H9 (cell line): ENCODE data around the gene ROBO2. TPM values are rescaled to one million over a fixed set of nuclear protein-coding genes. Genes with fewer than 3 reads are reported as not detected.

Experiments
- DNase-seq: peaks from one replicate; pipeline ENCODE4 v3.0.0-alpha.2; 2017
- H2AFZ ChIP-seq: one replicate; pipeline ENCODE4 v1.6.1; 2013; ENCODE audit warnings: mild to moderate bottlenecking, low read length, control low read depth, moderate library complexity
- H2AK5ac ChIP-seq: 2 replicates; pipeline ENCODE4 v1.6.1; 2013; ENCODE audit warnings: low read length, control low read depth, mixed read lengths; ENCODE audit not compliant: insufficient read length
- H2BK120ac ChIP-seq: one replicate; pipeline ENCODE4 v1.6.1; 2013; ENCODE audit warnings: low read depth, mild to moderate bottlenecking, low read length, control low read depth, inconsistent platforms; ENCODE audit not compliant: poor library complexity, severe bottlenecking
- H2BK12ac ChIP-seq: 2 replicates; pipeline ENCODE4 v1.6.1; 2013; ENCODE audit warnings: low read length, control low read depth, mixed read lengths, low read depth; ENCODE audit not compliant: insufficient read length
- H2BK15ac ChIP-seq: 2 replicates; pipeline ENCODE4 v1.6.1; 2013; ENCODE audit warnings: low read depth, low read length, control low read depth
- H2BK20ac ChIP-seq: one replicate; pipeline ENCODE4 v1.6.1; 2013; ENCODE audit warnings: low read depth, mild to moderate bottlenecking, low read length, control low read depth, inconsistent platforms; ENCODE audit not compliant: poor library complexity, severe bottlenecking
- H2BK5ac ChIP-seq: 2 replicates; pipeline ENCODE4 v1.6.1; 2013; ENCODE audit warnings: low read length, control low read depth, mixed read lengths; ENCODE audit not compliant: insufficient read length
- H3K14ac ChIP-seq: 2 replicates; pipeline ENCODE4 v1.6.1; 2013; ENCODE audit warnings: low read length, control low read depth; ENCODE audit not compliant: insufficient read depth
- H3K18ac ChIP-seq: 2 replicates; pipeline ENCODE4 v1.6.1; 2013; ENCODE audit warnings: low read depth, mild to moderate bottlenecking, mixed read lengths, low read length, control low read depth; ENCODE audit not compliant: insufficient read length
- H3K23ac ChIP-seq: 2 replicates; pipeline ENCODE4 v1.6.1; 2013; ENCODE audit warnings: low read length, control low read depth, mixed read lengths, low read depth; ENCODE audit not compliant: insufficient read length
- H3K23me2 ChIP-seq: 2 replicates; pipeline ENCODE4 v1.6.1; 2013; ENCODE audit warnings: low read depth, mild to moderate bottlenecking, mixed read lengths, low read length, control low read depth; ENCODE audit not compliant: insufficient read length, poor library complexity, severe bottlenecking
- H3K27ac ChIP-seq: 2 replicates; pipeline ENCODE4 v1.5.1; 2013; ENCODE audit warnings: low read length, control low read depth, mixed read lengths, low read depth; ENCODE audit not compliant: insufficient read length
- H3K27me3 ChIP-seq: 2 replicates; pipeline ENCODE4 v1.6.1; 2013; ENCODE audit warnings: low read length, control low read depth, inconsistent platforms; ENCODE audit not compliant: insufficient read depth
- H3K4ac ChIP-seq: 2 replicates; pipeline ENCODE4 v1.6.1; 2013; ENCODE audit warnings: low read depth, mild to moderate bottlenecking, control low read depth, inconsistent platforms, low read length, moderate library complexity
- H3K4me1 ChIP-seq: 2 replicates; pipeline ENCODE4 v1.6.1; 2013; ENCODE audit warnings: low read length, control low read depth, inconsistent platforms; ENCODE audit not compliant: insufficient read depth
- H3K4me2 ChIP-seq: 2 replicates; pipeline ENCODE4 v1.6.1; 2013; ENCODE audit warnings: low read length, control low read depth, mixed read lengths; ENCODE audit not compliant: insufficient read length, insufficient read depth
- H3K56ac ChIP-seq: 2 replicates; pipeline ENCODE4 v1.6.1; 2013; ENCODE audit warnings: low read depth, mild to moderate bottlenecking, mixed read lengths, low read length, control low read depth; ENCODE audit not compliant: insufficient read length
- H3K79me1 ChIP-seq: 2 replicates; pipeline ENCODE4 v1.6.1; 2013; ENCODE audit warnings: low read depth, mild to moderate bottlenecking, moderate library complexity, low read length, control low read depth, inconsistent platforms; ENCODE audit not compliant: insufficient read depth, poor library complexity, severe bottlenecking
- H3K79me2 ChIP-seq: 2 replicates; pipeline ENCODE4 v1.6.1; 2013; ENCODE audit warnings: low read length, control low read depth, inconsistent platforms; ENCODE audit not compliant: insufficient read depth
- H3K9ac ChIP-seq: 2 replicates; pipeline ENCODE4 v1.6.1; 2013; ENCODE audit warnings: low read length, control low read depth, mixed read lengths; ENCODE audit not compliant: insufficient read length; ENCODE audit errors: extremely low read depth
- H3K9me3 ChIP-seq: one replicate; pipeline ENCODE4 v1.6.1; 2013; ENCODE audit warnings: low read depth, low read length, inconsistent platforms; ENCODE audit not compliant: control insufficient read depth
- H3T11ph ChIP-seq: one replicate; pipeline ENCODE4 v1.6.1; 2013; ENCODE audit warnings: mild to moderate bottlenecking, low read length, control low read depth, inconsistent platforms
- H4K20me1 ChIP-seq: one replicate; pipeline ENCODE4 v1.6.1; 2013; ENCODE audit not compliant: control insufficient read depth, insufficient read length, insufficient read depth
- H4K5ac ChIP-seq: 2 replicates; pipeline ENCODE4 v1.6.1; 2013; ENCODE audit warnings: low read depth, mild to moderate bottlenecking, mixed read lengths, low read length, control low read depth; ENCODE audit not compliant: insufficient read length
- H4K8ac ChIP-seq: replicated peaks from 2 replicates; pipeline ENCODE4 v1.6.1; 2013; ENCODE audit warnings: low read length, control low read depth, mixed read lengths, low read depth; ENCODE audit not compliant: insufficient read length
- H4K91ac ChIP-seq: 2 replicates; pipeline ENCODE4 v1.6.1; 2013; ENCODE audit warnings: low read depth, mild to moderate bottlenecking, moderate library complexity, mixed read lengths, low read length, control low read depth; ENCODE audit not compliant: insufficient read length
- H3K27ac Mint-ChIP-seq, 3 experiments: 2 replicates in 2 of 3; 3 replicates in 1 of 3; pipeline ENCODE4 v1.8.0; 2020 to 2021; ENCODE audit warnings: mixed read lengths in 3 of 3, mild to moderate bottlenecking in 1 of 3, moderate library complexity in 1 of 3
- H3K27me3 Mint-ChIP-seq: 2 replicates; pipeline ENCODE4 v1.8.0; 2021; ENCODE audit warnings: low read depth, mild to moderate bottlenecking, moderate library complexity, mixed read lengths
- H3K36me3 Mint-ChIP-seq, 3 experiments: 2 replicates in 2 of 3; 3 replicates in 1 of 3; pipeline ENCODE4 v1.8.0; 2020 to 2021; ENCODE audit warnings: low read depth in 3 of 3, mixed read lengths in 3 of 3; ENCODE audit not compliant: insufficient read depth in 1 of 3
- H3K4me1 Mint-ChIP-seq, 2 experiments: 2 replicates each; pipeline ENCODE4 v1.8.0; 2020; ENCODE audit warnings: mixed read lengths in 2 of 2
- H3K4me3 Mint-ChIP-seq, 2 experiments: 2 replicates in 1 of 2; 3 replicates in 1 of 2; pipeline ENCODE4 v1.8.0; 2020 to 2021; ENCODE audit warnings: mild to moderate bottlenecking in 2 of 2, mixed read lengths in 2 of 2, moderate library complexity in 1 of 2
- H3K9me3 Mint-ChIP-seq, 2 experiments: 2 replicates in 1 of 2; 3 replicates in 1 of 2; pipeline ENCODE4 v1.8.0; 2020; ENCODE audit warnings: mild to moderate bottlenecking in 2 of 2, mixed read lengths in 2 of 2, moderate library complexity in 1 of 2
- CTCF ChIP-seq: fragments of 200-600 bp; sonication (generic); conservative IDR thresholded peaks from 3 replicates; pipeline ENCODE4 v1.8.0; 2021; ENCODE audit warnings: antibody characterized with exemption, mild to moderate bottlenecking
- WGBS: extraction: QIAGEN DNeasy Blood & Tissue Kit; methylation state at CpG from one replicate; pipeline ENCODE4 v1.1.7; 2013; ENCODE audit warnings: missing lambda C conversion rate, low lambda C conversion rate, mixed read lengths; ENCODE audit not compliant: insufficient read length; ENCODE audit errors: extremely low coverage; 5-methylcytosine and 5-hydroxymethylcytosine counted together
- total RNA-seq: library from RNA; stranded (reverse); gene quantifications from 2 replicates; pipeline ENCODE4 v1.2.1, GENCODE V29; 2021

ROBO2 gene
- total RNA-seq, 1 experiment from 2014 or later, result 2.3 TPM

GRCh38 chr3:77303955-77304699 is 264.2 kb downstream of the ROBO2 start:
- H2BK5ac ChIP-seq, result no peak overlapping the region
- no peak overlapping the region for H3K56ac ChIP-seq
- no peak overlapping the region for H2AFZ ChIP-seq
- H4K91ac ChIP-seq, result no peak overlapping the region
- TF ChIP-seq CTCF, result no peak
- no peak overlapping the region for H3K27ac ChIP-seq
- H3K9me3 ChIP-seq, result no peaks in the 10 kb centered on the region
- no peaks in the 10 kb centered on the region for H3K27me3 ChIP-seq
- Mint-ChIP-seq H3K9me3 (no peaks in the 10 kb centered on the region), H3K27me3 (no peaks in the 10 kb centered on the region), H3K4me3 (no peak overlapping the region), H3K27ac (peak overlapping the region in 1 of 3 experiments; percentile 12; a peak in 2 of 7 replicates), H3K4me1 (peaks cover 11 to 17% of the 10 kb centered on the region in 2 experiments), H3K36me3 (no peaks in the 10 kb centered on the region)
- no peak overlapping the region for H3K9ac ChIP-seq
- no peak overlapping the region for H3K4me2 ChIP-seq
- H4K8ac ChIP-seq, result no peak overlapping the region
- no peak overlapping the region for H3T11ph ChIP-seq
- no CpG with 5 or more reads among the region's 12 CpGs for WGBS
- peaks cover 4% of the 10 kb centered on the region; the same call in 1 of the 2 replicates for H3K4me1 ChIP-seq
- H3K18ac ChIP-seq, result no peak overlapping the region
- no peak overlapping the region for H2BK15ac ChIP-seq
- no peaks in the 10 kb centered on the region for H4K20me1 ChIP-seq
- no peak overlapping the region for H3K14ac ChIP-seq
- no peak overlapping the region for H2BK20ac ChIP-seq
- H3K79me1 ChIP-seq, result no peaks in the 10 kb centered on the region
- DNase-seq, result no peak
- no peak overlapping the region for H2BK12ac ChIP-seq
- no peaks in the 10 kb centered on the region for H3K79me2 ChIP-seq
- H3K23me2 ChIP-seq, result no peaks in the 10 kb centered on the region
- no peak overlapping the region for H2AK5ac ChIP-seq
- H4K5ac ChIP-seq, result no peak overlapping the region
- no peak overlapping the region for H3K23ac ChIP-seq
- H2BK120ac ChIP-seq, result no peak overlapping the region
- H3K4ac ChIP-seq, result no peak overlapping the region
